Measurements from ENCODE around the gene MINDY4. TPM values are rescaled to one million over a fixed set of nuclear protein-coding genes. Genes with fewer than 3 reads are reported as not detected.

Gene MINDY4
- total and polyA plus RNA-seq, 10 of the 15 experiments (the other 5 are each of a cell fraction or from before 2014, with no cell fraction given), result 0.10 to 0.90 (median 0.40) TPM

GRCh38 chr7:30906515-30907240 lies 135.5 kb downstream of the MINDY4 start:
- H3K4me3 ChIP-seq, result no peak overlapping the region
- no peak overlapping the region for H3K4me2 ChIP-seq (ENCODE audit: control insufficient read depth, insufficient read depth)
- no peak for ATAC-seq
- RAD21 ChIA-PET (ENCODE audit: unreplicated experiment), result no interaction called here
- no TSS peak for BruUV-seq (replicated peaks)
- no peaks in the 10 kb centered on the region for H3K79me2 ChIP-seq (ENCODE audit: control insufficient read depth, insufficient read depth, low read length)
- CTCF ChIA-PET, result no interaction called here
- in situ Hi-C loops (cut with MboI) (no loop called here), intact Hi-C loops (cut with micrococcal nuclease; ENCODE audit: unreplicated experiment) (no loop called here)
- no peak overlapping the region for H3K27ac ChIP-seq (ENCODE audit: control insufficient read depth, insufficient read depth)
- H3K9me3 ChIP-seq (replicated peaks; ENCODE audit: control insufficient read depth, insufficient read depth, low read length), result no peaks in the 10 kb centered on the region
- H3K36me3 ChIP-seq (ENCODE audit: control insufficient read depth in 2 of 2, insufficient read depth in 2 of 2, low read length in 1 of 2), result no peaks in the 10 kb centered on the region
- SMC1A ChIA-PET (ENCODE audit: uncharacterized antibody, unreplicated experiment), result no interaction called here
- no peaks in the 10 kb centered on the region for H3K4me1 ChIP-seq (ENCODE audit: control insufficient read depth, insufficient read depth, low read length)
- H3K27me3 ChIP-seq (replicated peaks in 1 of 2; ENCODE audit: control insufficient read depth in 2 of 2, insufficient read depth in 2 of 2, low read length in 1 of 2), result no peaks in the 10 kb centered on the region
- 39% methylated on average over 10 of the region's 11 CpGs for WGBS (ENCODE audit: insufficient coverage, insufficient replicate concordance, low lambda C conversion rate, missing lambda C conversion rate)
- no peak for FAIRE-seq
- no peak for DNase-seq (ENCODE audit: low read depth, low spot score)
- TF ChIP-seq JUNB (IDR thresholded peaks at IDR 0.05) (no peak), IKZF1 (conservative IDR thresholded peaks at IDR 0.05) (no peak), NBN (IDR thresholded peaks at IDR 0.05) (no peak), POLR2A (IDR thresholded peaks at IDR 0.05; ENCODE audit: low read depth, low read length) (no peak), POU2F2 (IDR thresholded peaks at IDR 0.05; ENCODE audit: borderline replicate concordance, low read depth, low read length) (no peak), HDAC6 (IDR thresholded peaks at IDR 0.05; ENCODE audit: unreplicated experiment) (no peak), MAX (IDR thresholded peaks at IDR 0.05; ENCODE audit: low read depth, low read length) (no peak)
- no peak overlapping the region for H2AFZ ChIP-seq (ENCODE audit: control insufficient read depth, low read depth, low read length)
- POLR2A ChIA-PET, result no interaction called here
- H3K9ac ChIP-seq (ENCODE audit: control insufficient read depth, insufficient read depth, low read length), result no peak overlapping the region
- no peaks in the 10 kb centered on the region for H4K20me1 ChIP-seq (ENCODE audit: control insufficient read depth, insufficient read depth)
